ENCODE data around the gene CYP2J2.
"Not testable (repeated sequence)": the region's sequence is repeated elsewhere in the genome, so short reads cannot be mapped to it uniquely, and the experiment has no call there.

CYP2J2 gene

GRCh38 chr1:59926381-59927123 is at the start of gene CYP2J2:
Gene CYP2J2 (minus strand): TSS chr1:59926773. CDS start chr1:59926746, 27 bp downstream.
- no peak for DNase-seq (ENCODE audit: low read depth)

GRCh38 chr1:59973719-59974118 is 47.1 kb upstream of the CYP2J2 start:
- DNase-seq (ENCODE audit: low read depth): no peak

GRCh38 chr1:59972216-59972927 is 45.8 kb upstream of the CYP2J2 start:
- DNase-seq (ENCODE audit: low read depth): no peak

- no peak for DNase-seq (ENCODE audit: low read depth)
Measured at GRCh38 chr1:59971464-59971911, 44.9 kb upstream of the CYP2J2 start.

GRCh38 chr1:59969542-59970175 is 43.1 kb upstream of the CYP2J2 start:
- DNase-seq (ENCODE audit: low read depth): not testable (repeated sequence)

DNA sequence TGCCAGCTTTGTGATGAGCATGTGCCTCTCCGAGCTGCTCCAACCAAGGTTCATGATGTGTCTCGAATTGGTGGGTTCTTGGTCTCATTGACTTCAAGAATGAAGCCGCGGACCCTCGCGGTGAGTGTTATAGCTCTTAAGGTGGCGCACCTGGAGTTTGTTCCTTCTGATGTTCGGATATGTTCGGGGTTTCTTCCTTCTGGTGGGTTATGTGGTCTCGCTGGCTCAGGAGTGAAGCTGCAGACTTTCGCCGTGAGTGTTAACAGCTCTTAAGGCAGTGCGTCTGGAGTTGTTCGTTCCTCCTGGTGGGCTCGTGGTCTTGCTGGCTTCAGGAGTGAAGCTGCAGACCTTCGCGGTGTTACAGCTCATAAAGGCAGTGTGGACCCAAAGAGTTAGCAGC is 42.2 kb upstream of the CYP2J2 start:
- DNase-seq (ENCODE audit: low read depth): not testable (repeated sequence)

DNA sequence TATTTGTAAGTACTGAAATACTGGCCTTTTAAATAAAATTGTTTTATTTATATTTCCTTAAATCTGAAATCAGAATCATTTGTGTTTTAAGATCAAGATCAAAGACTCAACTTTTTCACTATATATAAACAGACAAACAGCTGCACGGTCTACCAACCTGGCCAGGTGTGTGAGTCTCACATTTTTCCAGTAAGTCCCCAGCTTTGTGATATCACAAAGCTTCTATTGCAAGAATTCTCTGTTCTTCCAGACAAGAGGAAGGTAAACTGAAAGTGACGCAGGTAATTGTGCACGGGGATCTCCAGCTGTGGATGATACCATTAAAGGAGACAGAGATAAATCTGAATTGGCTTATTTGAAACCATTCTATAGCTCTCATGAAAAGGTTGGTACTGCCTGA is 41.2 kb upstream of the CYP2J2 start:
- DNase-seq (ENCODE audit: low read depth): no peak

GRCh38 chr1:59967141-59967697 is 40.6 kb upstream of the CYP2J2 start:
- no peak for DNase-seq (ENCODE audit: low read depth)

GRCh38 chr1:59952065-59952464 is 25.5 kb upstream of the CYP2J2 start:
- DNase-seq (ENCODE audit: low read depth): no peak

DNA sequence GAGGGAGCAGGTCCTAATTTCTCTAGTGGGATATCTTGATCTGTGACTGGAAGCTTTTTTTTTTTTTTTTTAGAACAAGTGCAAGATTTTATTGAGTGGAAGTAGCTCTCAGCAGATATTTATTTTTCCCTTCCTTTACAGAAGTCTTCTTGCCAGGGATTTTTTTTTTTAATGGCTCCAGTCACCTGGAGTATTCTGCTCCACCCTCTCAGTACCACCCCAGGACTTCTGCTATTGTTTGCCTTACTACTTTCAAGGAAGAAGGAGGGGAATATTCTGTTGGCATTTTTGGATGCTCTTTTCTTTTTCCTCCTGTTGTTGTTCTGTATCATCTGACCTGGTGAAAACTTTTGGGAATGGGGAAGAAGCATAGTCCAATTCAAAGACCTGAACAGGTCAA is 23.1 kb upstream of the CYP2J2 start:
- no peak for DNase-seq (ENCODE audit: low read depth)

DNA sequence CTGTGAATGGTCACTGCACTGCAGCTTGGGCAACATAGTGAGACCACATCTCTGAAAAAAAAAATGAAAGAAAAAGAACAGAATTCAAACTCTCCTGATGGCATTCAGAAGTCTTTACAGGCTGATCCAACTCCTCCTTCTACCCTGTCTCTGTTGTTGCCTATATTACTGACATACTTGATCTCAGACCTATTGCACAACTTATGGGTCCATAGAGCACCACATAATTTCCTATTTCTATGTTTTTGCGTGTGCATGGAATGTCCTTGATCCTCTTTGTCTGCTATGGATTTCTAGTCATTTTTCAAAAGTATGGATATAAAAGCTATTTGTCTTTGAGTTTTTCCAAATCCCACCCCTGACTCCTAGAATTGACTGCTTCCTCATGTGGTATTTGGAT is 22.4 kb upstream of the CYP2J2 start:
- no peak for DNase-seq (ENCODE audit: low read depth)

GRCh38 chr1:59947047-59947938 is 20.7 kb upstream of the CYP2J2 start:
- DNase-seq (ENCODE audit: low read depth): no peak

GRCh38 chr1:59945790-59946189 is 19.2 kb upstream of the CYP2J2 start:
- DNase-seq (ENCODE audit: low read depth): no peak

GRCh38 chr1:59939393-59939792 is 12.8 kb upstream of the CYP2J2 start:
- no peak for DNase-seq (ENCODE audit: low read depth)

DNA sequence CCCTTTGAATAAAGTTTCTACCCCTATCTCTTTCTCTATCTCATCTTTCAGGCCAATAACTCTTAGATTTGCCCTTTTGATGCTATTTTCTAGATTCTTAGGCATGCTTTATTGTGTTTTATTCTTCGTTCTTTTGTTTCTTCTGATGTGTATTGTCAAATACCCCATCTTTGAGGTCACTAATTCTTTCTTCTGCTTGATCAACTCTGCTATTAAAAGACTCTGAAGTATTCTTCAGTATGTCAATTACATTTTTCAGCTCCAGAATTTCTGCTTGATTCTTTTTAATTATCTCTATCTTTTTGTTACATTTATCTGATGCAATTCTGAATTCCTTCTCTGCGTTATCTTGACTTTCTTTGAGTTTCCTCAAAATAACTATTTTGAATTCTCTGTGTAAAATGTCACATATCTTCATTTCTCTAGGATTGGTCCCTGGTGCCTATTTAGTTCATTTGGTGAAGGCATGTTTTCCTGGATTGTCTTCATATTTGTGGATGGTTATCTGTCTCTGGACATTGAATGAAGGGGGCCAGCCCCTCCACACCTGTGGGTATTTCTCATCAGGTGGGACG is 11.2 kb upstream of the CYP2J2 start:
- no peak for DNase-seq (ENCODE audit: low read depth)

GRCh38 chr1:59936358-59936821 is 9.8 kb upstream of the CYP2J2 start:
- no peak for DNase-seq (ENCODE audit: low read depth)

- DNase-seq (ENCODE audit: low read depth): no peak
Measured at GRCh38 chr1:59928996-59929395, 2.4 kb upstream of the CYP2J2 start.

DNA sequence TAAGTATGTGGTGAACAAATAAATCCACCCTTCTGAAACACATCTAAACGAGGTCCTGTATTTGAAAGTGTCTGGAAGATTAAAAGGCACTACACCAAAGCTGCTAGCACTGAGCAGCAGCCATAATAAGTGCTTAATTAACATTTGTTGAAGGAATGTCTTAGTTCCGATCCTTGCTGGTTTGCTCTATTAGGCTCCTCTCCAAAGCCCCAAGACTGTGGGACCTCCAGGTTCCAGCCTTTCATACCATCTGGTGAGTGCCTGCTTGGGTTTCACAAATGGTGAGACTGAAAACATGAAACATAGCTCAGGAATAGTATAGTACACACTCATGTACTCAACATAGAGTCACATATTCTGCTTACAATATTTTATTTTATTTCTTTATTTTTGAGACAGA is 640 bp upstream of the CYP2J2 start:
- DNase-seq (ENCODE audit: low read depth): no peak

DNA sequence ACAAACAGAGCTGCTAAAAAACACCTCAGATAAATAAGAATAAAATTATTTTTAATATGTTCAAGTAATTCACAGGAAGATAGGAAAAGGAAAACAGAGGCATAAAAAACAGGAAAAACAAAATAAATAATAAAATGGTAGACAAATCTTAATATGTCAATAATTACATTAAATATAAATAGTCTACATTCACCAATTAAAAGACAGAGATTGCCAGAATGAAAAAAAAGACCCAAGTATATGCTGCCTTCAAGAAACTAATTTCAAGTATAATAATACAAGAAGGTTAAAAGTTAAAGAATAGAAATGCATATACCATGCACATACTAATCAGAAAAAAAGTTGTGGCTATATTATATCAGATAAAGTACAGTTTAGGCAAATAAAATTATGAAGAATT is 1.9 kb downstream of the CYP2J2 start:
- no peak for DNase-seq (ENCODE audit: low read depth)

DNA sequence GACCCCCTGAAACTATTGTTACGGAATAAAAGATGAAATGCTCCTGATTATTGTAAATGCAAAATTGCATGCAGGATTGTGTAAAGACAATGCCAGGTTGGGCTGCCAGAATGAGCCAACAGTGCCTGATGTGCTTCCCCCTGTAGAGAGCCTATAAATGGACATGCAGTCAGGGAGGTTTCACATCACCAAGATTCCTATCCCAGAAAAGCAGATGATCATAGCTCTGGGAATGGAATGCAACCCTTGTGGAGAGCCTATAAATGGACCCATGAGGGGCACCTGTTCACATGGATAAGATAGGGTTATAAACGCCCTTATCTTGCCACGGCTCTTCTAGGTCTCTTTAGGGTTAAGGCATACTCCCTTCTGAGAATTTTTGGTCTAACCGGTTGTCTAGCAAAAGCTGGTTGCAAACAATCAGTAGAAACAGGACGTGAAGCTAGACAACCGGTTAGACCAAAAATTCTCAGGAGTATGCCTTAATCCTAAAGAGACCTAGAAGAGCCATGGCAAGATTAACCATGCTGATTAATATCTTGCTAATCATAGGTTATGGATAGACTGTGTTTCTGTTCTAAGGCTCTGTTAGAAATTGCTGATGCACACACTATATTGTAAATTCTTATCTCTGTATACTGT is 5.2 kb downstream of the CYP2J2 start:
- DNase-seq (ENCODE audit: low read depth): not testable (repeated sequence)

DNA sequence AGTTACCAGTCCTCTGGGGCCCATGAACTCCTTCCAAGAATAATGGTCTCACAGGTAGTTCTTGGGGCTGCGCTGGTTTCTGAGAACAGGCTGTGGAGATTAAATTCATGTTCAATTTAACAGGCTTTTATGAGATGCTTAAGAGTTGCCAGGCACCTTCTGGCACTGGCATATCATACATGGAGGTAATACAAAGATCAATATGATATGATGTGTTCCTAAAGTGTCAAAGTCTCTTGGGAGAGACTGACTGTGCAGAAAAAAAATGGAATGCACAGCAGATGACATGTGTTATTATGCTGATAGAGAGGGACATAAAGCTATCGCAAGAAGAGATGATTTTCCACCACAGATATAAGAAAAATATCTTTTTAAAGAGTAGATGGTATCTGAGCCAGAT is 6.8 kb downstream of the CYP2J2 start:
- DNase-seq (ENCODE audit: low read depth): no peak

Data from activated gamma-delta T cell treated with anti-CD3 and anti-CD28 coated beads, Interleukin-2, amount 50 U/mL, for 16 hours (primary cell).